NB4 (cell line): ENCODE results near the gene FER1L5.

Source experiments
- CTCF ChIP-seq: IDR thresholded peaks from one replicate; pipeline ENCODE4 v1.5.1; 2012; ENCODE audit warnings: low read depth, low read length
- MAX ChIP-seq: IDR thresholded peaks from 2 replicates; pipeline ENCODE4 v1.6.1; 2011; ENCODE audit warnings: low read depth, low read length
- POLR2A ChIP-seq: IDR thresholded peaks from 2 replicates; pipeline ENCODE4 v1.6.1; 2011; ENCODE audit warnings: mild to moderate bottlenecking; ENCODE audit not compliant: insufficient read length; ENCODE audit errors: extremely low read depth

- no peak for TF ChIP-seq POLR2A
- TF ChIP-seq CTCF: no peak
- TF ChIP-seq MAX: no peak
Observed at GRCh38 chr2:96599941-96600340, 42.6 kb upstream of the FER1L5 start.
